ENCODE results near the gene COL5A1.
"Not testable (repeated sequence)": the region's sequence is repeated elsewhere in the genome, so short reads cannot be mapped to it uniquely, and the experiment has no call there.

Gene COL5A1

DNA sequence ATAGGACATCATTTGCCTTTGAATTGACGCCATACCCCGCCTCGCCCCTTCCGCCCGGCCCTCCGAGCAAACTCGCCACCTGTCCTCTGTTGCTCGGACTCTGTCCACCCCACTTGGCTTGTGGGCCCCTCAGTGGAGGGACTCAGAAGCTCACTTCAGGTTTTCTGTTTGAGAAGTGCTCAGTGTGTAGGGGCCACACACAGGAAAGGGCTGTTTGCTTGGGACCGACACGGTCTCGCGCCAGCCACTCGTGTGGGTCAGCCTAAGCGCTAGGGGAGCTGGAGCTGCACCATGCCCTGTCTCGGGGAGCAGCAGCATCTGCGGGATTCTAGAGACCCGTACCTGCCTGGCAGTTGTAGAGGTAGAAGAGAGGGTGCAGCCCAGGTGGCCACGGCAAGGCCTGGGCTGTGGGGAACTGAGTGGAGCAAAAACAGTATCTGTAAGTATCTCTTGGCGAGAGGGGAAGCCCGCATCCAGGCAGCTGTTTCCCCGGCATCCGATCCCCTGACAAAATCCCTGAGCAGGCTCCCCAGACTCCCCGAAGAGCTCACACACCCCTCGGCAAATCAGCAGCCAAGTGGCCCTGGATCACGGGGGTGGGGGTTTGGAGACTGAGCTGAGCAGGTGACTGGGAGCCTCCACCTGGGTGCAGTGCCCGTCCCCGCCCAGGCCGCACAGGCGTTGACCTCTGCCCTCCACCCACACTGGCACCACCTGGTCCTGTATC, 52.2 kb downstream of the COL5A1 start:
- no peak for DNase-seq

DNA sequence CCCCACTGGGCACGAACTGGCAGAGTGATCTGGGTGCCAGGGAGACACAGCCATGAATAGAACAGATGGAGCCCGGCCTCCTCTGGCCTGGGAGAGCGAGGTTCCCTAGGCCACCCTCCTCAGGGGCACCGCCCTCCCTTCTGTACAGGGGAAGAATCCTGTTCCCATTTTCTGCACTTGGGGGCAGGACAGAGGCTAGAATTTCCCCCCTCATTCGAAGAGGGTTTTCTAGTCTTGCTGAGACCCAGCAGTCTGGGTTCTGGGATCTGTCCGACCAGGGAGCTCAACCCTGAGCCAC, 52.7 kb downstream of the COL5A1 start:
- DNase-seq: no peak

- DNase-seq: no peak
Observed at GRCh38 chr9:134694714-134695113, 53.1 kb downstream of the COL5A1 start.

- DNase-seq: no peak
Observed at GRCh38 chr9:134695144-134695543, 53.5 kb downstream of the COL5A1 start.

GRCh38 chr9:134696433-134696832, 54.8 kb downstream of the COL5A1 start:
- DNase-seq: no peak

DNA sequence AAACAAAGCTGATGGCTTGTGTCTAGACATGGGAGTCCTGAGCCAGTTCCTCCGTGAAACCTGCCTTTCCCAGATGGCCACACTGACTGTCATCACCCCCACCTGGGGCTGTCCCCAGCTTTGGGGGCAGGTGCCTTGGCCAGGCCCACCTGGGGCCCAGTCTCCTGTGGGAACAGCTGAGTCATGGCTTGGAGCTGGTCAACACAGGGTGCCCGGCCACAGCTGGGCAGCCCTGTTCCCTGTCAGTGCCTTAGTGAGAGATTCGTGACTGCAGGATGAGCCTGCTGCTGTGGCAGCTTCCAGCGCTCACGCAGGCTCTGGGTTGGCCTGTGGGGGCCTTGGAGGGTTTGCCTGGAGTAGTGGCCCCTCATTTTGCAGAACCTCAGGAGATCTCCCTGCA, 56.5 kb downstream of the COL5A1 start:
- no peak for DNase-seq

DNA sequence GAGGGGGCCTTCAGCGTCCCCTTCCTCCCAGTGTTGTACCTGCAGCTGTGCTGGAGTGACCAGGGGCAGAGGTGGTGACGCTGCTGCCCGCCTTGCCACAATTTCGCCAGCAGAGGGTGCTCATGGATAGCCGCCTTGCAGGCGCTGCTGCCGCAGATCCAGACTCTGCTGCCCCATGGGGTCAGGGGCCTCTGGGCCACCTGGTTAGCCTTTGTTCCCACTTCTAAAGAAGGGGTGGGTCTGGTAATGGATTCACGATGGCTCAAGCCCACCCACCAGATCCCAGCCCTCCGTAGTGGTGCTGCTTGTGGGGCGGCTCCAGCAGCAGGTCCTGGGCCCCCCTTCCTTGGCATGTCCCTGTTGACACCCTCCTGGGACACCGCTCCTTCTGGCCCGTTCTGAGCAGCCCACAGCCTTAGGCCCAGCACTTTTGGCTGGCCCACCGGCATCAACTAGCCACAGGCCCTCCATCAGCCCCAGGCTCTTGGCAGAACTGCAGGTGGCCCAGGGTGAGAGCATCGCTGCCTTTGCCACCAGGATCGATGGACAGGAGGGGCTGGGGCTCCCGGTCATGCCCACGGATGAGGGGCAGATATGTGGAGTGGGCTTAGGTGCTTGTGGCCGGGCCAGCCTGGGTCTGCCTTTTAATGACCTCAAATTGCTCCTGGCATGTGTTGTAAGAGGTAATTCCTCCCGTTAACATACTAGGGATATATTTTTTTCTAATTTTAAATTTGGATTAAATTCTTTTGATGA, 57.2 kb downstream of the COL5A1 start:
- peak; percentile 42 for DNase-seq

GRCh38 chr9:134699343-134699740, 57.7 kb downstream of the COL5A1 start:
- no peak for DNase-seq

DNA sequence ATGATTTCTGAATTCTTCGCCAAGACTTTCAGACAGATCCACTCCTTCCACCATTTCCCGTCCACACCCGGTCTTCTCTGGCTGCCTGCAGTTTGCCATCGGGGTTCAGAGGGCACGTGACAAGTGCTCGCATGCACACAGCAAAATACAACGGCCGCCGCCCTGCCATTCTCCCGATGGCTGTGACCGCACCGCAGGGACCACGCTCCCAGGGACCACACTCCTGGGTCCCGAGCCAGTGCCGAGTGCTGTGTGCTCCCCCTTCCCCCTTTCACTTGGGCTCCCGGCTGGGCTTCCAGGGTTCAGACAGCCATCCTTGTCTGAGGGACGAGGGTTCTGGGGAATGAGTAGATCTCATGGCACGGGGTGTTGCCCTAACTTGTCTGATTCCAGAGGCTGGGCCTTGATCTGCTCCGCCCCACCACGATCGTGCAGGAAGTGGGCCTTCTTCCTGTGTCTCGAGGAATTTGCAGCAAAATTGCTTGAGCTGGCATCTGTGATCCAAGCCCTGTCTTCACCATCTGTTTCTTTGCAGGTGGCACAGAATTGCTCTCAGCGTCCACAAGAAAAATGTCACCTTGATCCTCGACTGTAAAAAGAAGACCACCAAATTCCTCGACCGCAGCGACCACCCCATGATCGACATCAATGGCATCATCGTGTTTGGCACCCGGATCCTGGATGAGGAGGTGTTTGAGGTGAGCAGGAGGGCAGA, 59.2 kb downstream of the COL5A1 start:
- DNase-seq: no peak

- DNase-seq: no peak
Observed at GRCh38 chr9:134701581-134702259, 60.1 kb downstream of the COL5A1 start.

GRCh38 chr9:134702291-134702690, 60.7 kb downstream of the COL5A1 start:
- DNase-seq: no peak

GRCh38 chr9:134703730-134704114, 62.1 kb downstream of the COL5A1 start:
- DNase-seq: not testable (repeated sequence)

DNA sequence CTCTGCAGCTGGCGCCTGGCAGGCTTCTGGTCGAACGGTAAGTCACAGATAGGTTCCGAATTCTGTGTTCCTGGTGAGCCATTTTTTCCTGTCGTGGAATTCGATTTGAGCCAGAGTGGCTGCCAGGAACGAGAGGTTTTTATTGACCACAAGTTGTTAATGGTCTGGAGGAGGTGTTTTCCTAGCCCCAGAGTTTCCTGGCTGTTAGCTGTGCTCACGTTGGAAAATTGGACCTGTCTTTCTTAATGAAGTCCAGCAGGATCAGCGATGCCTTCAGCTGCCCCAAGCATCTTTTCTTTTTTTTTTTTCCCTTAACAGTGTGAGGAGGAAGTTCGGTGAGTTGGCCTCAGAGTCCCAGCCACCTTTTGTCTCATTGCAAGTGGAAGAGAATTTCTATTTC, 62.9 kb downstream of the COL5A1 start:
- no peak for DNase-seq

DNA sequence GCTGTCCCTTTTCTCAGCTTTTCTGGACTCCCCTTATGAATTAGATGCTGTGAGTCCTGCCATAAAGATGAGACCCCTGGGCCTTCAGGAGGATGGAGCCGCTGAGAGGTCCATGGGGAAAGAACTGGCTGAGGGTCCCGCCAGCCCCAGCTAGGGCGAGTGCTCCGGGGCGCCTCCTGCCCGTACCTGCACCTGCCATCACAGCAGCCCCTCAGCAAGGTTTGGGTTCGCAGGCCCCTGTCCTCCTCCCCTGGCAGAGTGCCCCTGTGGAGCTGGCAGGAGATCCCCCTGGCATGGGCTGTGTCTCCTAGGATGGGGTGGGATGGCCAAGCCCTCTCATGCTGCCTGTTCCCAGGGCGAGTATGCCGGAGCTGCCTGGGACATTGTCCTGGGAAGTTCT, 64.2 kb downstream of the COL5A1 start:
- DNase-seq: no peak

GRCh38 chr9:134706522-134706921, 64.9 kb downstream of the COL5A1 start:
- no peak for DNase-seq

GRCh38 chr9:134707031-134707680, 65.6 kb downstream of the COL5A1 start:
- no peak for DNase-seq

DNA sequence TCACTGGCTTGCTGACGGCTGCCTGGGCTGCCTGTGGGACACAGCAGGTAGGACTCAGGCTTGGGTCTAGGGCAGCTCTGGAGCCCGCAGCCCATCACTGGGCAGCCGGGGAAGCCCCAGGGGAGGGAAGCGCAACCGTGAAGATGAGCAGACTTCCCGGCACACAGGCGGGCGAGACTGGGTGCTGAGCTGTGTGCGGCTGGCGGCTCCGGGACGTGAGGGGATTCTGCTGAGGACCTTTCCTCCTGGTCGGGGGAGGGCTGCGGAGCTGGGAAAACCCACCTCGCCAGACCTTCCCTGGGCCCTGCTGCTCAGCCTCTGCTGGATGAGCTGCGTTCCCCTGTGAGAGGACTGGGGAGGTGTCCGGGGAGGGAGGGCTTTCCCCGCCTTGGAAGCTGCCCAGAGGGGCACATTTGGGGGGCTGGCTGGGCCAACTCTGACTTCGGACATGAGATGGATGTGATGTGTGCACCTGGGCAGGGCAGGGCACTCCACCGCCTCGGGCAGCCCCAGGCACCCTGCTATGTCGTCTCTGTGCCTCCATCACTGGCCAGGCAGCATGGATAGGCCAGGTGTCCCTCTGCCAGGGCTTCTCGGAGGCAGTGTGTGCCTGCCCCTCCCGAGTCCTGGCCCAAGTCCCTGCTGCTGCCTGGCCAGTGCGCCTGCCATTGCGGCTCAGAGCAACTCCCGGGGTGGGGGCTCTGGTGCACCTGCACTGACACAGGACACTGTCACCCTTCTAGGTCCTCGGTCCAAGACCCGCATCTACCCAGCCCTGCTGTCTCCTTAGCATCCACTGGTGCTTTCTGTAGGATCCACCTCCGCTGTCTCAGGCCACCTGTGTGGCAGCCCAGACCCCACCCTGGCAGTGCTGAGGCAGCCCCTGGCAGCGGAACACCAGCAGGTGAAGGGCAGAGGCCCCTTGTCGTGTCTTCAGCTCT, 66.4 kb downstream of the COL5A1 start:
- no peak for DNase-seq

DNA sequence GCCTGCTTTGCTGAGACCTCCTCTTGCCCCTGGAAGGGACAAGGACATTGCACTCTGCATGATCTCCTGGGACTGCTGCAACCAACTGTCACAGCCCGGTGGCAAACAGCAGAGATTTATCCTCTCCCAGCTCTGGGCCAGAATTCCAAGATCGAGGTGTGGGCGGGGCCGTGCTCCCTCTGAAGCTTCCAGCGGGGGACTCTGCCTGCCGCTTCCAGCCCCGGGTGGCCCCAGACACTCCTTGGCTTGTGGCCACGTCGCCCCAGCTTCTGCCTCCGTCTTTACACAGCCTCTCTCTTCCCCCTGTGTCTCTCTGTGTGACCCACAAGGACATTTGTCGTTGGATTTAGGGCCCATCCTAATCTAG, 67.1 kb downstream of the COL5A1 start:
- no peak for DNase-seq

GRCh38 chr9:134709512-134710270, 68.1 kb downstream of the COL5A1 start:
- no peak for DNase-seq

DNA sequence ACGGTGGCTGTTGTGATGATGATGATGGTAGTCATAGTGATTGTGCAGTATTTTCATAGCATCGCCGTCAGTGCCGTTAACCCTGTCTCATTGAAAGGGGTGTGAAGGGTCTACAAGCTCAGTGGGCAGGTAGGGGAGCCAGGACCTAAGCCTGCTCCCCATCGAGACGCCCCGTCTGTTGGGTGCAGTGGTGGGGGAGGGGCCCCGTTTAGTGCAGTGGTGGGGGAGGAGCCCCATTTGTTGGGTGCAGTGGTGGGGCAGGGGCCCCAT, 68.6 kb downstream of the COL5A1 start:
- DNase-seq: no peak

- DNase-seq: no peak
Observed at GRCh38 chr9:134710901-134711300, 69.3 kb downstream of the COL5A1 start.

Data from activated T-cell treated with anti-CD3 and anti-CD28 coated beads, Interleukin-2, amount 50 U/mL, for 1 hour (primary cell).